Stimulated activated CD8-positive, alpha-beta memory T cell treated with anti-CD3 and anti-CD28 coated beads, Interleukin-7, amount 100 ng/mL, for 48 hours (primary cell): Measurements from ENCODE around the gene MTAP.

ENCODE experiments used
- DNase-seq, 2 donors: peaks; one replicate each; pipeline ENCODE4 v3.0.0-alpha.2; 2020; ENCODE audit warnings: low read depth in 1 of 2; ENCODE audit errors: extremely low read depth in 1 of 2

MTAP gene

DNA sequence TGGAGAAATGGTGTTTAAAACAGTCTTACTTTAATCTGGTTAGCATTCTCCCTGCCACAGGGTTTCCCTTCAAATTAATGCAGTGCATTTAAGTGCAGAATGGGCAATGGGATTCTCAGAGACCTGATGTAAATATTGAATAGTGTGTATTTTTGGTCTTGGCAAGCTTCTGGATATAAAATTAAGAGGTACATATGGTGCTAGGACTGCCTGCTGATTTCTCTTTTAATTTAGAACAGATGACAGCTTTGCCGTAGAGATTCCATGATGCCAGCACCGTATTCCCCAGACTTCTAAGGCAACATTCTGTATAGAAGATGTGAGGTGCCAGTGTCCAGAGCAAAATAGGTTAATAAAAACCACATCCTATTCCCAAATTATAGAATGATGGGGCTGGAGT lies 1.9 kb downstream of the MTAP start:
- DNase-seq: no peak

GRCh38 chr9:21804791-21805190 lies 2.4 kb downstream of the MTAP start:
- DNase-seq: no peak

DNA sequence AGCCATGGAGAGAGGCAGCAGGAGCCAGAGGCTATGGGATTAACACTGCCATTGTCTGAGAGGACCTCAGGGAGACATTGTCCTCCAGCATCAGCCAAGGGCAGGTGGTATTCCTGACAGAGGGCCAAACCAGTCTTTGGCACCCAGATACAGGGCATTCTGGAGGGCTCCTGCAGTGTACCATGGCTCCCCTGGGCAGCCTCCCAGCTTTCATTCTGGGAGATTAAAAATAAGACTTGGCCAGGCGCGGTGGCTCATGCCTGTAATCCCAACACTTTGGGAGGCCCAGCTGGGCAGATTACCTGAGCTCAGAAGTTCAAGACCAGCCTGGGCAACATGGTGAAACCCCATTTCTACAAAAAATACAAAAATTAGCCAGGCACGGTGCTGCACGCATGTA lies 4.2 kb downstream of the MTAP start:
- DNase-seq: no peak

DNA sequence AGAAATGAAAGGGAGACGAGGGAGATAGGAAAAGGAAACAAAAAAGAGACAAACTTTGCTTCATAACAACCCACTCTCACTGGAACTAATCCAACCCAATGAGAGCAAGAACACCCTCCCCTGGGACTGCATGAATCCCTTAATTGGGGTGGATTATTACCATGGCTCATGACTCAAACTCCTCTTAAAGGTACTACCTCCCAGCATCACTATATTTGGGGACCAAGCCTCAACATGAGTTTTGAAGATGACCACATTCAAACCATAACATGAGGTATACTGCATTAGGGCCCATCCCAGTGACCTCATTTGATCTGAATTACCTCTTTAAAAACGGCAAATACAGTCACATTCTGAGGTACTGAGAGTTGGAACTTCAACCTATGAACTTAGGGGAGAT lies 8.0 kb downstream of the MTAP start:
- no peak for DNase-seq

GRCh38 chr9:21810881-21811280 lies 8.4 kb downstream of the MTAP start:
- DNase-seq: no peak

DNA sequence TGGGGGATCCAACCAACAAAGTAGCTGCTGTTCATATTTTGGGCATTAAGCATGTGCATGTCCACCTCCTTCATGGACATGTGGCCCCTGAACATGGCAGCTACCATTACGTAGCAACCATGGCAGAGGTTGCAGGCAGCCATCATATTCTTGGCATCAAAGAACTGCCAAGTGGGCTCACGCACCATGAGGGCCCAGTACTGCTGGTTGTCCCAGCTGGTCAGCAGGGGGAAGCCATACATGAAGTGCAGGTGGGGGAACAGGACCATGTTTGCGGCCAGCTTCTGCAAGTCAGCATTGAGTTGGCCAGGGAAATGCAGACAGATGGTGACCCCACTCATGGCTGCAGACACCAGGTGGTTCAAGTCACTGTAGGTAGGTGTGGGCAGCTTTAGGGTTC lies 9.5 kb downstream of the MTAP start:
- no peak for DNase-seq

DNA sequence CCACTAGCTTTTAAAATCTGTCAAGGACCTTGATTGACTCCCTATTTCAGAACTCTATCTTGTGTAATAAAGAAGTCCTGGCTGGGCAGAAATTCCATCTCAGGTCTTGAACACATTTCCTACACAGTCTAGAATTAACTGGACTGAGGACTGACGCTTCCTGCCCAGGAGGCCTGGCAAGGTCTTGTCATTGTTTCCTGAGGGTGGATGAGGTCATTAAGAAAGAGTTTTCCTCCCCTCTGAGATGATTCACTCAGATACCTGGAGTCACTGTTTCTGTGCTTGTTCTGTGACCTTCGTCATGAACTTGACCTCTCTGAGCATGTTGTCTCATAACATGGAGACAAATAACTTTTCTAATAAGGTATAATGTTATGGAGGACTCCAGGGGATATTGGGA lies 10.0 kb downstream of the MTAP start:
- no peak for DNase-seq

DNA sequence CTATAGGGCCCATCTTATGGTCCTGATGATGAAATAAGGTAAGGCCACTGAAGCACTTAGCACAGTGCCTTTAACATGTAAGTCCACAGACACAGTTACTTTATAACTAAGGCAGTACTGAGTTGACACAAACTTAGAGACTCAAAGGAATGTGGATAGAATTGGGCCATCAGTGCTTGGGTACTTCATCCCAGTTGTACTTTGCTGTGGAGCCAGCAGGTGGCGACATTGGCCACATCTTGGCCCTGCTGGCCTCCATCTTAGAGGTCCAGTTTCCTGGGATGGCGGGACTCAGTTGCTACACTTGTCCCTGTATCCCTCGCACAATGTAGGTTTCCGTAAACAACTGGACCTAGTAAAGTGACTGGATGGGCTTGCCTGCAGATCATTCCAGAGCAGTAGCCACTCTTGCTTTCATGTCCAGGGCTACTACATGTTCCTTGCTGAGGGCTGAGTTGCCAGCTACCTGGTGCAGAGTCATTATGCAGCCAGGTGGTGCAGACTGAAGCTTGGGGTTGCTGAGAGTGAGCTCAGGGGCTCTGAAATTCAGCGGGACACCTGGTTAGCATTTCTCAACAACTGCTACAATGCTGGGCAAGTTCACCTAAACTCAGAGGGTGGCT lies 10.6 kb downstream of the MTAP start:
- no peak for DNase-seq

DNA sequence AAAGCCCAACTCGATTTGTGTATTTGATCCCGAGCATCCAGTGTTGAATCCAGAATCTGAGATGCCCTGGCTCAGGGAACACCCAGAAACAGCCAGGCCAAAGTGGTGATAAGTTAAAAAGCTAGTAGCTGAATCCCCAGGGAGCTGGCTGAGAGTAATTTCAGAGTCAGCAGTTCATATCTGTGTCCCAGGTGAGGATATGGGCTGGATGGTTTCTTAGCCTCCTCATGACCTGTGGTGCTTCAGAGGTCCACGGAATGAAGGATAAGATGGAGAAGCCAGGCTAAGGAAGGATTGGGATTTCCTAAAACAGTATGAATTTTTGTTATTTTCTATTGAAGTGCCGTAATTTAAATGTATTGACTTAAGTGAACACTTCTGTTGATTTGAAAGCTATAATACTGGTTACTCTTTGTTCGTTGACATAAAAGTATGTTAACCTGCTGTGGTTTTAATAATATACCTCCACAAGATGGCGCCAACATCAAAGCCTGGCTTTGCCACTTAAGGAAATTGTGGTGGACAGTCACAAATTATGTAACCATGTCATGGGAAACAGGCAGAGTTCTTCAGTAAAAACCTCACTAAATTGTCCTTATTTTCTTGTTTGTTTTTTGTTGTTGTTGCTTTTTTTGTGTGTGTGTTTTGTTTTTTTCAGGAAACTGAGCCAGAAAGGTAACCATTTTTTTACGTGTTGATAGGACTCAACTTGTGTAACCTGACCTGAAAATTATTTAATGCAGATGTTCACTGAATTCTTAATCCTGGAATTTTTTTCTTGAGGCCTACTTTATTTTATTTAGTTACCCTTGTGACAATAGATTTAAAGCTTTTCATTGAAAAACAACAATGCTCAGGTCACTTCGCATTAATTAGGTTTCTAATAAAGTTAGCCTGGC lies 11.4 kb downstream of the MTAP start:
- DNase-seq: no peak

GRCh38 chr9:21815643-21816042 lies 13.2 kb downstream of the MTAP start:
- DNase-seq: no peak

GRCh38 chr9:21817176-21817575 lies 14.7 kb downstream of the MTAP start:
- no peak for DNase-seq

DNA sequence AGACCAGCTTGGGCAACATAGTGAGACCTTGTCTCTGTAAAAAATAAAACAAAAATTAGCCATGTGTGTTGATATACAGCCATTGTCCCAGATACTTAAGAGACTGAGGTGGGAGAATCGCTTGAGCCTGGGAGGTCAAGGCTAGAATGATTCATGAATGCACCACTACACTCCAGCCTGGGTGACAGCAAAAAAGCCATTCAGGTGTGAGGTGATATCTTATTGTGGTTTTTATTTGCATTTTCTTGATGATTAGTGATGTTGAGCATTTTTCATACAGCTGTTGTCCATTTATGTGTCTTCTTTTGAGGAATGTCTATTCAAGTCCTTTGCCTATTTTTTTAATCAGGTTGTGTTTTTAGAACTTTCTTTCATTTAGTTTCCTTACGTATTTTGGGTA lies 23.2 kb downstream of the MTAP start:
- DNase-seq: no peak

GRCh38 chr9:21828853-21829410 lies 26.5 kb downstream of the MTAP start:
- DNase-seq: no peak

DNA sequence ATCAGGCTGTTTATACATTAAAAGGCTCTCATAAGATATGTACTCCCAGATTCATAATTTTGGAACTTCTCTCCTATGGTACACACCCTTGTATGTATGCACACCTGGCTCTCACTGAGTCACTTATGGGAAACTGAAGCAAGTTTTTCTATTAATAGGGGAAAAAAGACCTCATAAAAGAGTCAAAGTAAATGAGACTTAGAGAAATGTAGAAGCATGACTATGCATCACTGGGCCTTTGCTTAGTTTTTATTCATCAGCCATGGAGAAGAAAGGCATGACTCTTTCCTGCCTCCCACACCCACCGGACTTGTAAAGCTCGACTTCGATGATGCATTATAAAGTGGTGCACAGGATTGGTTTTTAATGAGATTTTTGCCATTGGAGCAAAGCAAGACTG lies 28.2 kb downstream of the MTAP start:
- no peak for DNase-seq

GRCh38 chr9:21831841-21832509 lies 29.5 kb downstream of the MTAP start:
- DNase-seq: peak in 1 of 2 donors; percentile 50

DNA sequence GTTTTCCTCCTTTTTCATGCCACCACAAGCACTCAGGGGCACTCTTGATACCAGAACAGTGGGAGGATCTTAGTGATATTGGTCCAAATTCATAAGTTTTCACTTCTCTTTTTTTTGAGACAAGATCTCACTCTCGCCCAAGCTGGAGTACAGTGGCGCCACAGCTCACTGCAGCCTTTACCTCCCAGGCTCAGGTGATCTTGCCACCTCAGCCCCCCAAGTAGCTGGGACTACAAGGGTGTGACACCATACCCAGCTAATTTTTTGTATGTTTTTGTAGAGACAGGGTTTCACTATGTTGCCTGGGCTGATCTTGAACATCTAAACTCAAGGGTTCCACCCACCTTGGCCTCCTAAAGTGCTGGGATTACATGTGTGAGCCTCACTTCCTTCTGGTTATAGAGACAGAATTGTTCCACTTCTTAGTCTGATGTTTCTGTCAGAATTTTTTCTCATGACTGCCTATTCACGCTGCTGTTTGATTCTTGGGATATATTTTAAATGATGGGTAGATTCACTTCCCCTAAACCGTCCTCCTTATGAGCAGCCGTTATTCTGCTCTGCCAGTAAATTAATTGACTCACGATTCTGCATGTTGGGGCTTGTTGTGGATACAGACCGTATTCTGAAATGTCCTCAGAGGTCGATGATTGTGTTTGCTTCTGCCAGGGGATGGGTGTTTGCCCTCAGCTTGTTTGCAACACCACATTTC lies 30.8 kb downstream of the MTAP start:
- DNase-seq: no peak

DNA sequence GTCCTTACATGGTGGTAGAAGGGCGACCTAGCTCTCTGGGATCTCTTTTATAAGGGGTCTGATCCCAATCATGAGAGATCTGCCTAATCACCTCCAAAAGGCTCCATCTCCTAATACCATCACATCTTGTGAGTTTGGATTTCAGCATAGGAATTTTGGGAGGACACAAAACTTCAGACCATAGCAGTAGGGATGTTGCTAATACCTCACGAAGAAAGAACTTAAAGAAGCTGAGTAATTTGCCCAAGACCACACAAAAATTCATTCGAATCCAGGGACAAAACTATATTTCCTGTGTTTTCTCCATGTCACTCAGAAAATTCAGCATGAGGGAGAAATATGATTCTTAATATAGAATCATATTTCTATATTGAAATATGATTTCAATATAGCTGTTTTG lies 32.7 kb downstream of the MTAP start:
- no peak for DNase-seq

- no peak for DNase-seq
Observed at GRCh38 chr9:21836437-21837161, 34.2 kb downstream of the MTAP start.

DNA sequence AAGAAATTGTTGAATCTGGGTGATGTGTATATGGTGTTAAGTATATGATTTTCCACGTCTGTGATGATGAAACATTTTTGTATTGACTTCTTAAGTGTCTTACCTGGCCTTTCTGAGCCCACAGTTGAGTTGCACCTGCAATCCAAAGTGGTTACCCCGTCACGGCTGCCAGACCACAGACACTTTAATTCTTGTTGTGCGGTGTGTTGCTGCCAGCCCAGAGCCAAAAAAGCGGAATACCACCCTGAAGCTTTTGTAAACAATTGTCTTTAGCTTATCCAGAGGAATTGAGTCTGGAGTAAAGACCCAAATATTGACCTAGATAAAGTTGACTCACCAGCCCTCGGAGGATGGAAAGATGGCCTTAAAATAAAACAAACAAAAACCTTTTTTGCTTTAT lies 35.1 kb downstream of the MTAP start:
- DNase-seq: no peak

GRCh38 chr9:21840647-21841046 lies 38.2 kb downstream of the MTAP start:
- DNase-seq: no peak
